ENCODE measurements around the gene TBC1D2B.
"Not testable (repeated sequence)": the region's sequence is repeated elsewhere in the genome, so short reads cannot be mapped to it uniquely, and the experiment has no call there.

Gene TBC1D2B

GRCh38 chr15:77985031-77985930 lies 92.2 kb downstream of the TBC1D2B start:
- no peak for DNase-seq

- no peak for DNase-seq
Measured at GRCh38 chr15:77984446-77984861, 93.1 kb downstream of the TBC1D2B start.

DNA sequence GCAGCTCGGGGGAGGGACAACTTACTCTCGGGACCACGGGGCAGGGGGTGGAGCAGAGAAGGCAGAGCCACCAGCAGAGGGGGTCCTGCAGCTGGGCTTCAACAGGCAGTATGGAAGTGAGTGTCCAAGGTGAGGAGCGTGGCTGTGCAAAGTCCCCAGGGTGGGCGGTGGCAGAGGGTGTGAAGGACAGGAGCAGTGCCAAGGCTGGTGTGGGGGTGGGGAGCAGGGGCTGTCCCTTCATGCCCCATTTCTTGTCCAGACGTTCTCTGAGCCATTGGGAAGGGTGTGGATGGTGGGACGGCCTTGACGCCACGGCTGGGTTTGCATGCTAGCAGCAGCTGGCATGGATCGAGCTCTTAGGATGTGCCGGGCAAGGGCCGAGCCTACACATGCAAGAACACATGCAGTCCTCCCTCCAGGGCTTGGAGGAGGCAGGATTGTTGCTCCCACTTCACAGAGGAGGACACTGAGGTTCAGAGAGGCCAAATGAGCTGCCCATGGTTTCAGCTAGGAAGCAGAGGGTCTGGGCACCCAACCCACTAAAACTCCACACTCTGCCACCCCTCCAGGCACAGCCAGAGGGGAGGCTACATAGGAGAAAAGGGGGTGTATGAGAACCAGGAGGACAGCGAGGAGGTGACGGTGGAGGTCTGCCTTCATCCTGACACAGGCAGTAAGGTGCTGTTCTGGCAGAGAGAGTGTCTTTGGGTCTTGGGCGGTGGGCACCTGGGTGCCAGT lies 93.6 kb downstream of the TBC1D2B start:
- no peak for DNase-seq

DNA sequence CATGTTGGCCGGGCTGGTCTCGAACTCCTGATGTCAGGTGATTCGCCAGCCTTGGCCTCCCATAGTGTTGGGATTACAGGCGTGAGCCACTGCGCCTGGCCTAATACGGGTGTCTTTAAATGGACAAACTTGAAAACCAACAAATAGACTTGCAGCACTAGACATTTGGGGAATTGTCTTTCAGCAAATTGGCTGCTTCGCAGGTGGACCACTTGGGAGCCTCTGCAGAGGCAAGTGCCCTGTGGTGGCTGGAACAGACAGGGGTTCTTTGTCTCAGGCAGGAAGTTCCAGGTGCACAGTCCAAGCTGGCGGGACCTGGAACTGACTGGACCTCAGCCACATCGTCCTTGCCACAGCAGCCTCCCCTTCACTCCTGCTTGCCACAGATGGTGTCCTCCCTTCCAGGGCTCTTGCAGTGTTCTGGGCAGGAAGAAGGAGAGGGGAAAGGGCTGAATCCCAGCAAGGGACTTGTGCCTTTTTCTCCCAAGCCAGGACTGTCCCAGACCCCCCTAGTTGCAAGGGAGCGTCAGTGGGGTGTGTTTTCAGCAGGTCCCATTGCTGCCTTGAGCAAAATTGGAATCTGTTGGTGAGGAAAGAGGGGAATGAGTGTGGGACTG lies 94.3 kb downstream of the TBC1D2B start:
- no peak for DNase-seq

DNA sequence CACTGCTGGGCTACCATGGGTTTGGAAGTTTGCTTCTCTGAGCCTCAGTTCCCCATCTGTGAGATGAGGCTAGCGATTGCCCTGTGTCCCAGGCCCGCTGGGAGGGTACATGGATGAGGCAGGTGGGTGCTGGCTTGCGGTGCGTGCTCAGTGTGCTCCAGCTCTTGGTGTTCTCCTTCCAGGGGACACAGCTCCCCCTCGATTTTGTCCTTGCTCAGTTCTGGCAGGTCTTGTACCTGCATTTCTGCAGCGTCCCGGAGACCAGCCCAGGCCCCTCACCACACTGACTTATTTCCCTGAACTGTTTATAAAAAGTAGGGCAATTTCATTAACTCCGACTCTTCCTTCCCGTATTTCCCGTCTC lies 95.4 kb downstream of the TBC1D2B start:
- DNase-seq: no peak

DNA sequence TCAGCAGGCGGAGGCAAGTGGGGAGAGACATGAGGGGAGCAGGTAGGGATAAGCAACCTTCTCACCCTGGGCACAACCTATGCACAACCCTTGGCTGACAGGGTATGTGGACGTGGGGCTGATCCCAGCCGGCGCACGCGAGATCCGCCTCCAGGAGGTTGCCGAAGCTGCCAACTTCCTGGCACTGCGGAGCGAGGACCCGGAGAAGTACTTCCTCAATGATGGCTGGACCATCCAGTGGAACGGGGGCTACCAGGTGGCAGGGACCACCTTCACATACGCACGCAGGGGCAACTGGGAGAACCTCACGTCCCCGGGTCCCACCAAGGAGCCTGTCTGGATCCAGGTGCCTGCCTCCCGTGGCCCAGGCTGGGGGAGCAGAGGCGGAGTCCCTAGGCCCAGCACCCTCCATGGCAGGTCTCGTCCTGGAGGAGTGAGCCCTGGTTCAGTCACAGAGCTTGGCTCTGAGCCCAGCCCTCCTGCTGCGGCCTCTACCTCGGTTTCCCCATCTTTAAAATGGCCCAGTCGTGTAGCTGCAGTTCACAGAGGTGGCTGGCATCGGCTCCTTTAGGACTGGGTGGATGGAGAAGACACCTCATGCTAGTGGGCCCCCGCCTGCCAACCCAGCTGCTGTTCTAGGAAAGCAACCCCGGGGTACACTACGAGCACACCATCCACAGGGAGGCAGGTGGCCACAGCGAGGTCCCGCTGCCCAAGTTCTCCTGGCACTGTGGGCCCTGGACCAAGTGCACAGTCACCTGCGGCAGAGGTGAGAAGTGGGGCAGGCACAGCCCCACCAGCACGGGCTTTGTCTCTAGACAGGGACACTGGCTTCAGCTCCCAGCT lies 96.0 kb downstream of the TBC1D2B start:
- DNase-seq: no peak

GRCh38 chr15:77980674-77981073 lies 96.8 kb downstream of the TBC1D2B start:
- not testable (repeated sequence) for DNase-seq

- no peak for DNase-seq
Measured at GRCh38 chr15:77980098-77980497, 97.4 kb downstream of the TBC1D2B start.

DNA sequence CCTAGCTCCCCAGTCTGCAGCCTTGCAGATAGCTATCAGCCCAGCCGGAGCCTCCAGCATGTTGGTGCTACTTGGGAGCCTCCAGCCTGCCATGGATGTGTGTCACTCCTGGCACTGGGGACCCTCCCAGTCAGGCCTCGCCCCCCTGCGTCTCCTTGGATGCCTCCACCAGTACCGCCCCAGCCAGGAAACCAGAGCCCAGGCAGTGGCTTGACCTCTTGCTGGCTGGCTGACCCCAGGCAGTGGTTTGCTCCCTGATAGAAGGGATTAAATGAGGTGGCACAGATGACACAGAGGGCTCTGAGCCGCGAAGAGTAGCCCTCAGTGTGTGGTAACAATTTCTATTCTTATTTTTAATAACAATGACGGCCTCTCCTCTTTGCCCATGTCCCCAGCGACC lies 98.4 kb downstream of the TBC1D2B start:
- not testable (repeated sequence) for DNase-seq

DNA sequence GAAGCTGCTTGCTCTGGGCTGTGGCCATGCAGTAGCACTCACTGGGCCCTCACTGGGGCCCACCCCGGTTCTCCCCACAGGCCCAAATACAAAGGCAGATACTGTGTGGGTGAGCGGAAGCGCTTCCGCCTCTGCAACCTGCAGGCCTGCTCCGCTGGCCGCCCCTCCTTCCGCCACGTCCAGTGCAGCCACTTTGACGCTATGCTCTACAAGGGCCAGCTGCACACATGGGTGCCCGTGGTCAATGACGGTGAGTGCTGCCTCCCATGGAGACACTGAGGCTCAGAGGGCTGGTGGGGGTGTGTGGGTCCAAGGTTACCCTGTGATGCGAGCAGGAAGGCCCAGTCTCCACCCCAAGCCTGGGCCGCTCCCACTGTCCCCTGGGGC lies 98.8 kb downstream of the TBC1D2B start:
- not testable (repeated sequence) for DNase-seq

GRCh38 chr15:77977903-77978758 lies 99.4 kb downstream of the TBC1D2B start:
- DNase-seq: not testable (repeated sequence)

GRCh38 chr15:77976760-77977525 lies 100.6 kb downstream of the TBC1D2B start:
- DNase-seq: not testable (repeated sequence)

DNA sequence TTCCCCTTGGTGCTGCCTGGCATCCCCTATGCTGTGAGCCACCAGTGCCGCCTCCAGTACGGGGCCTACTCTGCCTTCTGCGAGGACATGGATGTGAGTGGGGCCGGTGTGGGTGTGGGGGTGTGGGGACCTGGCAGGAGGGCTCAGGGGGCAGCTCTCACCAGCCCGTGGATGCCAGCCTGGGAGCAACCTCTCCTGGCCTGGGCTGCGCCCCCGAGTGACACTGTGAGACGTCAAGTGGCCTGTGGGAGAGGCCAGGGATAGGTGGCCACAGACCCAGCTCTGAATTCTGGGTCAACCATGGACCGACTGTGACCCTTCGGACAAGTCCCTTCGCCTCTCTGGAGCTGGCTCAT lies 101.4 kb downstream of the TBC1D2B start:
- DNase-seq: not testable (repeated sequence)

DNA sequence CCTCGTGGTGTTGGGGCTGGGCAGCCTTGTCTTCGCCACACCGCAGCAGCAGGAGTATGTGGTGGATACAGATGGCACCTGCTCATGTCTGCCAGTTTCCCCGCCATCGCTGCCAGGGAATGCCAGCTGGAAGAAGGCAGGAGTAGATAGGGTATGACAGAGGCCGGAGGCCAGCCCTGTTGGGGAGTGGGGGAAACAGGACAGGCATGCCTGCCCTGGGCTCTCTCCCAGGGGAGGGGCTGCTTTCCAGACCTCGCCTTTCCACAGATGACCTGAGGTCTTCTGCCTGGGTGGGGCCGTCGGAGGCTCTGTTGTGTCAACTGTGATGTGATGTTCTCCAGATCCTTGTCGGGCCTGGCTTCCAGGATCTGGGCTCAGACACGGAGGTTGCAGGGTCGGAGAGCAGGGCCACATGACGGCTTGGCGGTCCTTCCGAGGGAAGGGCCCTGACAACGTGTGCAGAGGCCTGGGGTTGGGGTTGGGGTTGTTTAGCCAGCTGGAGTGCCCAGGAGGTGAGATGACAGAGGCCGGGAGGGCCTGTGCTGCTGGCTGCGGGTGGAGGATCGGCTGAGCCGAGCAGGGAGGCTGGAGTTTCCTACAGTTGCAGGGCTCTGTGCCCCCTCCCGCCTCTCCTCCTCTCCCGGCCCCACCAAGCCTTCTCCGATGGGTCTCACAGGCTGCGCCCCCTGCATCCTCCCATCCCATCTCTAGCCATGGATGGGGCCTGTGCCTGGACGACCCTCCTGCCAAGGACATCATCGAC lies 102.0 kb downstream of the TBC1D2B start:
- no peak for DNase-seq

GRCh38 chr15:77974416-77975331 lies 102.8 kb downstream of the TBC1D2B start:
- no peak for DNase-seq

GRCh38 chr15:77974098-77974414 lies 103.5 kb downstream of the TBC1D2B start:
- peak; percentile 7 for DNase-seq

DNA sequence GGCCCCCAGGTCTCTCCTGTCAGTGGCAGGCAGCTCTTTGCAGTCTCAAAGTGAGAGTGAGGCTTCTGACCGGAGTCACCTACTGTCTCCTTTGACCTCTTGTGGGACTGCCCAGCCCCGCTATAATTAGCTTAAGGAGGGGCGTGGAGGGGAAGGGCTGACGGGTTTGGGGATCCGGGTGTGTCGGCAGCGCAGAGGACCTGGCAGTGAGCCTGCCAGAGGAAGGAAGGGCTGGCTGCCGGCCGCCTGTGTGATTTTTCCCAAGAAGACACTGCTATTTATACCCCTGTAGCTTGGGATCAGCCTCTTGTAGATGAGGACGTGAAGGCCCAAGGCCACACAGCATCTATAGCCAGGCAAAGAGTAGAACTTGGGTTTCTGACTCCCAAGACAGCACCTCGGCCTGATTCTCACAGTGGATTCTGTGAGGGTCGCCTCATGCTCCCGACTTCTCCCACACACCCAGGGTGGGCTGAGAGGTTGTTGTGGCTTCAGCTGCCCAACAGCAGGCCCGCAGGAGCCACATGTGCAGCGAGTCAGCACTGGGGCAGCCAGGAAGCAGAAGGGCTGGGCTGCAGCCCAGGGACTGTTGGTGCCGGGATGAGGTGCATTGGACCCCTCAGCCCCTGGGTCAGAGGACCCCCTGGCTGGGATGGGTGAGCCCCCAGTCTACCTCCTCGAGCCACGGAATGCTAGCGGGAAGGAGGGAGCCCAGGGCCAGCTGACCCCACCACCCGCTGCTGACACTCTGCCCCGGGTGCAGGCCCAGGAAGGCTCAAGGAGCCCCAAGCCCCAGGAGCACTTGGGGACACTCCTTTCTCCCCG lies 104.0 kb downstream of the TBC1D2B start:
- DNase-seq: not testable (repeated sequence)

DNA sequence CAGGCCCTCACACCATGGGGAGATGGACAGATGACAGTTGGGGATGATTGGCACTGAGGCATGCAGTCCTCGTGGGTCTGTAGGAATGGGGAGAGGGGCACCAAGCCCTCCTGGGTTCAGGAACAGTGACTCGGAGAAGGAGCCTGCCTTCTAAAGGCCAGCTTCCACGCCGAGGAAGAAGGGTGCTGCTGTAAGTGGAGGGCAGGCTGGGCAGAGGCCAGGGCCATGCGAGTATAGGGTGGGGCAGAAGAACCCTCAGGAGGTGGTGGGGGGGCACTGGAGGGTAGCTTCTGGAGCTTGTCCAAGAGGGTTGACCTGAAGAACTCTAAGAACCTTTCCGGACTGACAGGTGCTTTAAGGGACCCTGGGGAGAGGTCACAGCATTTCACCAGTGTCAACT lies 104.8 kb downstream of the TBC1D2B start:
- DNase-seq: not testable (repeated sequence)

Measured in DMS79 treated with DMSO at 0.1 percent for 48 hours (cell line).